HG02678 (cell line): ENCODE measurements around the gene MRPS35.

Experiments
- ATAC-seq: cut with Tn5 transposase; IDR thresholded peaks from one replicate; pipeline ENCODE4 v1.9.1; 2021; ENCODE audit warnings: mild to moderate bottlenecking, moderate library complexity; ENCODE audit not compliant: unreplicated experiment

The MRPS35 gene

DNA sequence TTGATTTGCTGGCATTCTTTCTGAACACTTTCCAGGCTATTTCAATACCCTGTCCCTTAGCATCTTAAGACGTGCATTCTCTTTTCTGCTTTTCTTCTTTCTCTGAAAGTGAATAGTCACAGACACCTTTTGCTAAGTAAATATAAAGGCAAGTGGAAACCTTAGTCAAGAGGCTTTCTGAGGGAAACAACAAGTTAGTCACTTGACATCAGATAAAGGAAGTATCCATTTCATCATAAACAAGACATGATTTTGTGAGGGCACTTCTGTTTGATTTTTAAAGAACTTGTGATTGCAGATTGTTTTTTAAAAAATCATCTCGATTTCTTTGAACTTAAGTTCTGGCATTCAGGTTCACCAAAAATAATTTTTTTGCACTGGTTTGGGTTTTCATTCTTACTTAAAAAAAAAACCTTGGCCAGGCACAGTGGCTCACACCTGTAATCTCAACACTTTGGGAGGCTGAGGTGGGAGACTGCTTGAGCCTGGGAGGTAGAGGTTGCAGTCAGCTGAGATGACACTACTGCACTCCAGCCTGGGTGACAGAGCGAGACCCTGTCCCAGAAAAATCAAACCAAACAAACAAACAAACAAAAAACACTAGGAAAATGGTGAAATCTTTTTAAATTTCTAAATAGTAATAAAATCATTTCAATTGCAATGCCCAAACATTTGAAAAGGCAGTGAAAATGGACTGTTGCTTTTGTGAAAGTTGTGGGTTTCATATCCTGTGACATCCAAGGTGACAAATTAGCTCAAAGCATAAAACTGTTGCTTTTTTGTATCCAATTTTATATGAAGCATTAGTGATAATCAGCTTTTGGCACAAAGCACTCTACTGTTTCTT, 61.1 kb downstream of the MRPS35 start:
- ATAC-seq: no peak

DNA sequence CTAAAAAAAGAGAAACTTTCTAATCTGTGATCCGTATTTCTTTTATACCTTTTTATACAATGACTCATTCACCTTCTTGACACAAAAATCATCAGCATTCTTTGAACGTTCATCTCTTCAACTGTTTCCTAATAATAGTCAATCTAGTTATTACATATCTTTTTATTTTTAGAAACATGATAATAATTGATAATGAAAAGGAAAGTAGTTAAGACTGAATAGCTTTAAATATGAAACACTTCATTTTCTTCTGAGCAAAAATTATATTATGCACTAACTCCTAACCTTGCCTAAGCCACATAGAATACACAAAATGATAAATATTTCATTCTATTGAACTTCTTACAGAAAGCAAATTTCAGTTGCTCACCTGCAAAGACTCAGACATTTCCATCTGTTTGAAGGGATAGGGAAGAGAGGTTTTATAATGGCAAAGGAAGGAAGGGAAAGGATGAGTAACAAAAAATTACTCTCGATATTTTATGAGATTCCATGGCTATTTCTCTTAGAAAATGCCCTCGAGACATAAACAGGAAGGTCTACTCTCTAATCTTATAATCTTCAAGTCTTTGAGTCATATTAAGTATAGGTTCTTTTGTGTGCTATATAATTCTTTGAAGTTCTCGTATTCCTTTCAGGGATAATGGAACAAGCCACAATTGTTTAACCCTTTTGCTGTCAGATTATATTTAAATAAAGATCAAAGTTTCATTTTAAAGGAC, 61.9 kb downstream of the MRPS35 start:
- no peak for ATAC-seq

DNA sequence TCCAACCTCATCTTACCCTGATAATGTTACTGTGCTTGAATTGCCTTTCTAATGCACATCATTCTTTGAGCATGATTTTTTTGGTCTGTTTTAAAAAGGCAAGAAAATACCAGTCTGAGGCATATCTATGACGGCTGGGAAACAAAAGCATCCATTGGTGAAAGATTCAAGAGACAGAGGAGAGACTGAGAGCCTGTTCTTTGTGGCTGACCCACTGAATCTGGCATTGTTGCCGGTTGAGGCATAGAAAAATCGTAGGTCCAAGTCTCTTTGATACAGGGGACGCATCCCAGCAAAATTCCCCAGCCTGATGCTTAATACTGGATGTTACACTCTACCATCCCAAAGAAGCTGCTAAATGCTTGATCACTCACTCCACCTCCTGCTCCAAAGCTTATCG, 66.5 kb downstream of the MRPS35 start:
- no peak for ATAC-seq

DNA sequence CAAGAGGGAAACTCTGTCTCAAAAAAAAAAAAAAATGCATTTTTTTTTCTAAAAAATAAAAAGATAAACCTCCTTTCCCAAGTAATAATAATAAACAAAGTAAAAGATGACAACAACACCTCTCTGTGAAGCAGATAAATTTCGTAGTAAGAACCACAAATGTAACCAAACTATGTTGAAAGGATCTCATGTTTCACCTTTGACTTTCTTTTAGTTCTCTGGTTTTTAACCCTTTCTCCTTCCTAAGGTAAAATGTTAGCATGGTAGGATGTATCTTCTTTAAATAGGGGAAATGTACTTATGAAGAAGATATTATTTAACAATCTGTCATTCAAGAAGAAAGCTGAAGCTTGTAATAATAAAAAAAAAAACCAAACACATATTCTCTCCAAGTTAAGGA, 67.6 kb downstream of the MRPS35 start:
- ATAC-seq: no peak

DNA sequence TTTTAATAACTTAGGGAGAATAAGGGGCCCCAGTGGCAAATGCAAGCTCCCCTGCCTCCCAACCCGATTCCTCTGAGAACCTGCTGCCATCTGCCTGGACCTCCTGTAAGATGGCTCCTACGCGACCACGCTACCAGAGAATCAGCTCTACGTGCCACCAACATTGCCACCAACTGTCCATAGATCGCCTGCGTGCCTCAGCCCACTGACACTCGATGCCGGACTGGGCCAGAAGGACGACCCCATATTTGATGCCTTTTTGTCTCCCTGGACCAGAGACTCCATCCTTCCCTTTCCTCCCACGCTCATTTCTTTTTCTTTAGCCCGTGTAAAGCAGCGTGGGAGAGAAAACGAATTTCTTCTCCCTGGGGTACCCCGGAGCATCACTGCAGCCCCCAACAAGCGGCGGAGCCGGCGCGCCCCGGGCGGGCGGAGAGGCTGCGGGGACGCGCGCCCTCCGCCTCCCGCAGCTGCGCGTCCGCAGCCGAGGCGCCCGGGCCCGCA, 68.8 kb downstream of the MRPS35 start:
- peak; percentile 23 for ATAC-seq

DNA sequence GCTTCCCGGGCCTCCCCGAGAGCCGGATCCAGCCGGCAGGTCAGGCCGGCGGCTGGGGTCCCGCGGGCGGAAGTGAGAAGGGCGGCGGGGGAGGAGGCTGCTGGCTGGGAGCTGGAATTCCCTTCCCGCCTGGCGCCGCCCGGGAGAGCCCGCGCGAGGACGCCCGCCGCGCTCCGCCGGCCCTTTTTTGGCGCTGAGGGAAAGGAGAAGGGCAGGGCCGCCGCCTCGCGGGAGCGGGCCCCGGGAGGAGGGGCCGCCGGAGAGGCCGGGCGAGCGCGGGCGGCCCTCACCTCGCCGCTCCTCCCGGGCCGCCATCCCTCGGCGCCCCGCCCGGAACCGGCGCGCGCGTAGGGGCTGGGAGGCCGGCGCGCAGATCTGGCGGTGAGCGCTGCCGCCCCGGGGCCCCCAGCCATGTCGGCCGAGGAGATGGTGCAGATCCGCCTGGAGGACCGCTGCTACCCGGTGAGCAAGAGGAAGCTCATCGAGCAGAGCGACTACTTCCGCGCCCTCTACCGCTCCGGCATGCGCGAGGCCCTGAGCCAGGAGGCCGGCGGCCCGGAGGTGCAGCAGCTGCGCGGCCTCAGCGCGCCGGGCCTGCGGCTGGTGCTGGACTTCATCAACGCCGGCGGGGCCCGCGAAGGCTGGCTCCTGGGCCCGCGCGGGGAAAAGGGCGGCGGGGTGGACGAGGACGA, 69.4 kb downstream of the MRPS35 start, which contains the start of the genes KLHL42 and MANSC4:
KLHL42 (plus strand) TSS at position 314 of the 692 bp plus-strand sequence; CDS start at position 412, 98 bp downstream.
MANSC4 (minus strand) TSS at position 317 of the 692 bp plus-strand sequence. CDS start 8,960 bp downstream, outside the sequence.
- peak; percentile 73 for ATAC-seq

DNA sequence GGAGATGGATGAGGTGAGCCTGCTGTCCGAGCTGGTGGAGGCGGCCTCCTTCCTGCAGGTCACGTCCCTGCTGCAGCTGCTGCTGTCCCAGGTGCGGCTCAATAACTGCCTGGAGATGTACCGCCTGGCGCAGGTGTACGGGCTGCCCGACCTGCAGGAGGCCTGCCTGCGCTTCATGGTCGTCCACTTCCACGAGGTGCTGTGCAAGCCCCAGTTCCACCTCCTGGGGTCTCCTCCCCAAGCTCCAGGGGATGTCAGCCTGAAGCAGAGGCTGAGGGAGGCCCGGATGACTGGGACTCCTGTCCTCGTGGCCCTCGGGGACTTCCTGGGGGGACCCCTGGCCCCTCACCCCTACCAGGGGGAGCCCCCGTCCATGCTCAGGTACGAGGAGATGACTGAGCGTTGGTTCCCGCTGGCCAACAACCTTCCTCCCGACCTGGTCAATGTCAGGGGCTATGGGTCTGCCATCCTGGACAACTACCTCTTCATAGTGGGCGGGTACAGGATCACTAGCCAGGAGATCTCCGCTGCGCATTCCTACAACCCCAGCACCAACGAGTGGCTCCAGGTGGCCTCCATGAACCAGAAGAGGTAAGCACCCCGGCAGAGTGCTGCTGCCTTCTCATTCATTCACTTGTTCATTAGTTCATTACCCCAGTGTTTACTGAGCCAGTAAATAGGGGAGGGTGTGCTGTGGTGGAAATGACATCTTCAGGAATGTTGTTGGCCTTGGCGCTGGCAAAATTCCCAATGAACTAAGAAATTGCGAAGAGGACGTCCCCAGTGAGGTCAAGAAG, 70.2 kb downstream of the MRPS35 start:
- ATAC-seq: peak; percentile 27

DNA sequence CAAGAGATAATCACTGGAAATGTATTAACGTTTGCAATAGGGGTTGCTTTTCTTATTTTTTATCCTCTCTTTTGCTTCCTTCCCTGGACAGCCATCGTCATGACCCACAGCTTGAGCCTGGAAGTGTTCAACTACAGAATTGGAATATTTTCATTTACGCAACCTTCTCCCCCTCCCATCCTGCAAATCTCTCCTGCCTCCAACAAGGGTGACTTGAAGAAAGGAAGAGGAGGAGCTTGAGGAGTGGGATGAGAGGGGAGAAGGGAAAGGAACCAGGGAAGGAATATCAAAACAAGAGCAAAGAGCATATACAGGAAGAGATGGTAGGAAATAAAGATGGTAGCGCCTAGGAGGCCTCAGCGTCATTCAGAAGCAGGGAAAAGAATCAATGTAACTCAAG, 71.0 kb downstream of the MRPS35 start:
- ATAC-seq: no peak

DNA sequence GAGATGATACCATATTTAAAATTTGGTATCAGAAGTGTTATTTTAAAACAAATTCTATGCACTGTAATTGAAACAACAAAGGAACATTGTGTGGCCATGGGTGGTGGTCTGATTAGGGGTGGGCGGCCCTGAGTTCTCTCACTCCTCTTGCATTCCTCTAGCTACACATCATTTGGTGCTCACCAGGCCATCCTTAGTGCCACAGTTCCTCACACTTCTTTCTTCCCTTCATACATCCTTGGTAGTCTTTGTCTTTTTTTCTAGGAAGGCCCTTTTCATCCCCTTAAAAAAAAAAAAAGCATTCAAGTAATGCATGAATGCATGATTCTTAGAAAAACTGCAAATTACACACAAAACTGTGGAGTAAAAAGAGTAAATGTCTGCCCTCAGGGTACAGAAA, 71.8 kb downstream of the MRPS35 start:
- ATAC-seq: no peak

DNA sequence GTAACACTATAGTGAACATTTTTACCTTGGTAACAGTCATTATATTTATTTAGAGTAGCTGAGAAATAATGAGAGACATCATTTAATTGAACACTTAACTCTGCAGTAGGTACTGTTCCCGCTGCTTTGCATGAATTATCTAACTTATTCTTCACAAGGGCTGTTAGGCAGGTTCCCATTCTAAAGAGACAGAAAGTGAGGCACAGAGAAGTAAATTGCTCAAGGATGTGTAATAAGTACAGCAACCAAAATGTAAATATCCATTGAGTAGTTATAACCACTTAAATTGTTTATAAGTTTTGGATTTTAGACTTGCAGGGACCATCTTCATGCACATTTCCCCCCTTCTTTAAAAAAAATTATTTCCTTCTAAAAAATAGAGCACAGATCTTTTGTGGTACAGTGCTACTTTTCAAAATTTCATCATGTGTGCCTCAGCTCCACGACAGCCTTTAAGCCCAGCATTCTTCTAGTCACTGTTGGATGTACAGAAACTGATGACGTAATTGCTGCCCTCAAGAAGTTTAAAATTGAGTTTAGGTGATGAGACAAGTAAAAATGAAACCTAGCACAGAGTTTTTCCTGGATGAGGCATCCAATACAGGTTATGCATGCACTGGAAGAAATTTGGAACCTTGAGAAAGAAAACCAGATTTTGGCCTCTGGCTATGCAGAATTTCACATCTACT, 75.4 kb downstream of the MRPS35 start:
- ATAC-seq: no peak

DNA sequence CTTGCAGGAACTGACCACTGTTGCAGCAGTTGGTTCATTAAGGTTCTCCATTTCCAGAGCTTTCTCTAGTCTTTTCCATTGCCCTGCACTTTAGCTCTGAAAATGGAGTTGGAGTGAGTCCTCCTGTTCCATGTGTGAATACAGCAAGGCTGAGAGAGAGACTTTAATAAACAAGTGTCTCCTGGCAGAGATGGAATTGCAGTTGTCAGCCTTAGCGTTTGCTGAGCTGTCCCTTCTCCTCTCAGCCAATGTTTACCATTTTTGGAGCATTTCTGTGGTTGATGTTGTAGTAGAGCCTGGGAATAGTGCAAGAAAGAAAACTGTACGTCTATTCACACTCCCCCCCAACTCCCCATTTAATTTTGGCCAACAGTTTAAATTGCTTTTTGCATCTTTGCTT, 76.9 kb downstream of the MRPS35 start:
- ATAC-seq: no peak

DNA sequence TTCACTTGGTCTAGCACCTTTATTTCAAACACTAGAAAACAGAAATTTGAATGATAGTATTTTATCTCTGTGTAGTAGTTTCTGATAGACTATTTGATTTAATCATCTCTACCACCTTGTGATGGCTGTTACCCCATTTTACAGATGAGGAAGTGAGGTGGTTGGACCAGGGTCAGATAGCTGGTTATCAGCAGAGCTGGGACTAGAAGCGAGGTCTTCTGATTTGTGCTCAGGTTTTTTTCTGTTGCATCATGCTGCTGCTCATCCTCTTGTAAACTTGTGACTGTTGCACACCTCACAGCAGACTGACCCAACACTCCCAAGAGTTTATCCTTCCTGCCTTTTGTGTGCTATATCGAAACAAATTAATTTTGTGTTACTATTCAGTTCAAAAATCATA, 79.5 kb downstream of the MRPS35 start:
- ATAC-seq: no peak

DNA sequence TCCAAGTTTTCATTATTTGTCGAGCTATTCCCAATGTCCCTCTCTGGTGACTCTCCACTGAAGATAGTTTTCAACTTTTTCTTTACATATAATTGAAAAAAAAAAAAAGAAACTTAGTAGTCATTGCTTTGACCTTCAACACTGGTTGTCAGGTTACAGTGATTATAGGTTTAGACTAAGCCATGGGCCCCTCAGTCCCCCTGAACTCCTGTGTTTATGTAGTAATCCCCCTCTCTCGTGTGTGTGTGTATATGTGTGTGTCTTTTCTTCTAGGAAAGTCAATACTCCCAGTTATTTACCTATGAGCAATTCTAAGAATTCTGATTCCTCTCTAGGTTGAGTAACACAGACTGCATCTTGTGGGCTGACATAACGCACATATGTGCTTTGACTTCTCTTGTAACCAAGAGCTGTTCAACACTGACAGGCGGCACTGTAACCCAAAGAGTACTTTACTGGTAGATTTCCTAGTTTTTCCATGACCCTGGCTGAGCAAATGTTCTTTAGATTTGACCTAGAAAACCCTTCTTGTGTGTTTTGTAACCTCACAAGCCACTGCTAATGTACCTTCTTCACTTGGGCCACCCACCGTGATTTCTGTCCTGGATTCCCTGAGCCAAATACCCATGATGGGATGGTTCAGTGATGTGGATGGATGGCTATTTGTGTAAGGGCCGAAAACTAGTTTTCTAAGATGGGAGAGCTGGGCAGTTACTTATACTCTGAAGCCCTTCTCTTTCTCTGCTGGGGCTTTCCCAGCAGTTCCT, 84.4 kb downstream of the MRPS35 start:
- ATAC-seq: no peak

DNA sequence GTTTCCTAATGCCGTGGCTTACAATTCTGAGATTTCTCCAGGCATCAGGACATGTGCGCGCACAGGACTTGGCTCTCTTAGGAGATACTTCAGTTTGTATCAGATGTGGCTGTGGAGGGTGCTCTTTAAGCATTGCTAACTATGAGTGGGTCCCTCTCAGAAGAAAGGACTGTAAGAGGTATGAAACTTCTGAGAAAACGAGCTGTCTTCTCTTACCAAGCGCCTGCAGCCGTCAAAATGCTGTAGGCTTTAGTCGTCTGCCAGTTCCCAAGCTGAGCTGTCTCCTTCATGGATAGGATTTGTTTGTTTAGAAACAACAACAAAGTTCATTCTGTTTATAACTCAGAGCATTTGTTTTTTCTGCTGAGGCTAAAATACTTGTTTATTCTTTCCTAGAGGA, 85.5 kb downstream of the MRPS35 start:
- no peak for ATAC-seq

DNA sequence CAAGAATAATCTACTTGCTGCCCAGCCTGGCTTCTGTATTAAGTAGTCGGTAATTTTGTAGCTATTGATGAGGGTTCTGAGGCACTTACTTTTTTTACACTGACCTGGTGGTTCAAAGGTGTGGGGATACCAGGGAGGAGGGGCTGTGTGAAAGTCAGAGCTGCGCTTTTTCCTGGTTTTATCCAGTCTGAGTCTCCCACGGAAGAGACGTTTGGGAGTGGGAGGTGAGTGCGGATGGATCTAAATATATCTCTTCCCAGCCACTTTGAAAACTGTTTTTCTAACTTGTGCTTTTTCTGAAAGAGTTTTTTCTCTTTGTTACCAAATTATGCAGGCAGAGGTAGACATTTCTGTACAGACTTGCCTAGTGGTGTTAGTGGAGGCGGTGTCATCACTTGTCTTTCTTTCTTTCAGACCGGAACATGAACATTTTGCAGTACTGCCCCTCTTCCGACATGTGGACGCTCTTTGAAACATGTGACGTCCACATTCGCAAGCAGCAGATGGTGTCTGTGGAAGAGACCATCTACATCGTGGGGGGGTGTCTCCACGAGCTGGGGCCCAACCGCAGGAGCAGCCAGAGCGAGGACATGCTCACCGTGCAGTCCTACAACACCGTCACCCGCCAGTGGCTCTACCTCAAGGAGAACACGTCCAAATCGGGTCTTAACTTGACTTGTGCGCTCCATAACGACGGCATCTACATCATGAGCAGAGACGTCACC, 86.8 kb downstream of the MRPS35 start:
- ATAC-seq: no peak

DNA sequence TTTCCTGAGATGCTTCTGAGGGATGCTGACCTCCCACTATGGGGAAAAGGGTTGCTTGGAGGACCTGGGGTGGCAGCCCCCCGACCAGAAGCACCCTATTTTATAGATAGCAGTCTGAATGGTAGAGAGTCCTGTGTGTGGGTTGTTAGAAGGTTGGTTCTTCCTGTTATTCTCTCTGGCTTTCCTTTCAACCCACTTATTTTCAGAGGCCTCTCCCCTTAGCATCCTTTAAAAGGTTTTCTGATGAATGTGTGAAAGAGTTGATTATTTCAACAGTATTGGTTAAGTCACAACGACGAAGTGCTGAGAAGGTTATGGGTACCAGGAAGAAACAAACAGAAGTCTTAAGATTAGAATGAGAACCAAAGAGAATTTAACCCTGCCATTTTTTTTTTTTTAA, 90.2 kb downstream of the MRPS35 start:
- ATAC-seq: no peak

DNA sequence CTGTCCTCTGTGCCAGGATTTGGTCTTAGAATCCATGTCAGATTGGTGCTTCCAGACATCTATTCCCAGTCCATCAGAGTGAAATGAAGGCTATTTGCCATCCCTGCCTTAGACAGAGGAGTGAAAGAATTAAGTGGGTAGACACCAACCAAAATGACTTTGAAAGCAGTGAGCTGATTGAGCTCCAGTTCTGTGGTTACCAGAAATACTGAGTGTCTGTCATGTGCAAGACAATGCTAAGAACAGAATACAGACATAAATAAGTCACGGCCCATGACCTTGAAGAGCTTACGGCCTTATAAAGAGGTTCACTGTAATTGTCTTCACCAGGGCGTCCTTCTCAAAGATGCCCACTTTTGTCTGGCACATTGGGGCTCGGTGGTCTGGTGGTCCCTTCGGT, 91.0 kb downstream of the MRPS35 start:
- ATAC-seq: no peak

DNA sequence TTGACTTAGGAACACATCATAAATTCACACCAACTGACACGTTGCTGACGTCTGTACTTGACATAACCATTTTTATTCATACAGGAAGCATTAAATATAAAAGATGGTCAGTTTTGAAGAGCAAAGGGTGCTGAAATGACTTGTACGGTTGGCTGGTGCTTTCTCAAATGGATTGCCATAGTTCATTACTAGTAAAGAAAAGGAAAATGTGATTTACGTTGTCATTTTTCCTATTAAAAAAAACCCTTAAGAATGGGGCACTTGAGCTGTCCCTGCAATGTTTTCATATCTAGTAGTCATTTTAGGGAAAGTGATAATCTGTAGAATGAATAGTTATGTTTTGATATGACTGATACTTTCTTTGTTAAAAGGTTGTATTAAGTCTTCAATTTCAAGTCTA, 91.9 kb downstream of the MRPS35 start:
- no peak for ATAC-seq

DNA sequence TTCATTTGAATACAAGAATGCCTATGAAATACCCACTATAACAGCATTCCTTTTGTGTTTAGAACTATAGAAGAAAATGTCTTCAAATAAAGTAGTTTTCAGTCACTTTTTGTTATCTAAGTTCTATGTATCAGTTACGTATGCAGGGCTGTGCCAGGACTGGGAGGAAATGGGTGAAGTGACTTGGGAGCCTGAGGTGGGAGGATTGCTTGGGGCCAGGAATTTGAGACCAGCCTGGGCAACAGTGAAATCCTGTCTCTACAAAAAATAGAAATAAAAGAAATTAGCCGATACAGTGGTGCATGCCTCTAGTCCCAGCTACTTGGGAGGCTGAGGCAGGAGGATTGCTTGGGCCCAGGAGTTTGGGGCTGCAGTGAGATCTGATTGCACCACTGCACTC, 92.3 kb downstream of the MRPS35 start:
- ATAC-seq: no peak
